ENCODE measurements around the gene INPP4B.

INPP4B gene

DNA sequence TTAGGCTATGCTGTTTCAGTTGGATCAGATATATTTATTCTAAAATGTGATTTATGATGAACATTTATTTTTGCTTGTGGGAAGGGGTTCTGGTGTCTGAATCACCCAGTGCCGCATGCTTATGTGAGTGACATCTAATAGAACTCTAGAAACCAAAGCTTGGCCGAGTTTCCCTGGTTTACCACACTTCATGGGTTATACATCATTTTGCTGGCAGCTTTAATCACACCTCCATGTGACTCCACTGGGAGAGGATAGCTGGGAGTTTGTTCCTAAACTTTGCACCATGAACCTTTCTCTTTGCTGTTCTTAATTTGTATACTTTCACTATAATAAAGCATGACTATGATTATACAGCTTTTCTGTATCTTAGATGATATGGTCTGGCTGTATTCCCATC, 382.9 kb downstream of the INPP4B start:
- Mint-ChIP-seq H3K27me3 (ENCODE audit: low read depth) (no peaks in the 10 kb centered on the region), H3K4me1 (peaks cover 34% of the 10 kb centered on the region), H3K36me3 (ENCODE audit: low read depth) (no peaks in the 10 kb centered on the region), H3K4me3 (no peak overlapping the region), H3K9me3 (no peaks in the 10 kb centered on the region), H3K27ac (no peak overlapping the region)
- no peak for TF ChIP-seq CTCF (IDR thresholded peaks at IDR 0.05; ENCODE audit: unreplicated experiment in 3 of 3)

GRCh38 chr4:142452161-142452855, 393.8 kb downstream of the INPP4B start:
- peaks cover 4% of the 10 kb centered on the region for H3K27me3 Mint-ChIP-seq (ENCODE audit: low read depth)
- no peak for TF ChIP-seq CTCF (IDR thresholded peaks at IDR 0.05; ENCODE audit: unreplicated experiment in 3 of 3)
- H3K9me3 Mint-ChIP-seq = peaks cover 2% of the 10 kb centered on the region
- no peaks in the 10 kb centered on the region for H3K36me3 Mint-ChIP-seq (ENCODE audit: low read depth)
- no peak overlapping the region for H3K27ac Mint-ChIP-seq
- H3K4me1 Mint-ChIP-seq = no peaks in the 10 kb centered on the region
- H3K4me3 Mint-ChIP-seq = no peak overlapping the region

GRCh38 chr4:142449771-142450373, 396.2 kb downstream of the INPP4B start:
- peaks cover 4% of the 10 kb centered on the region for H3K27me3 Mint-ChIP-seq (ENCODE audit: low read depth)
- H3K27ac Mint-ChIP-seq = no peak overlapping the region
- no peak overlapping the region for H3K4me3 Mint-ChIP-seq
- H3K9me3 Mint-ChIP-seq = no peaks in the 10 kb centered on the region
- no peaks in the 10 kb centered on the region for H3K36me3 Mint-ChIP-seq (ENCODE audit: low read depth)
- H3K4me1 Mint-ChIP-seq = no peaks in the 10 kb centered on the region
- no peak for TF ChIP-seq CTCF (IDR thresholded peaks at IDR 0.05; ENCODE audit: unreplicated experiment in 3 of 3)

GRCh38 chr4:142447009-142447408, 399.1 kb downstream of the INPP4B start:
- Mint-ChIP-seq H3K9me3 (no peaks in the 10 kb centered on the region), H3K27me3 (ENCODE audit: low read depth) (peaks cover 4% of the 10 kb centered on the region), H3K36me3 (ENCODE audit: low read depth) (no peaks in the 10 kb centered on the region), H3K4me1 (no peaks in the 10 kb centered on the region), H3K4me3 (no peak overlapping the region), H3K27ac (no peak overlapping the region)
- no peak for TF ChIP-seq CTCF (IDR thresholded peaks at IDR 0.05; ENCODE audit: unreplicated experiment in 3 of 3)

DNA sequence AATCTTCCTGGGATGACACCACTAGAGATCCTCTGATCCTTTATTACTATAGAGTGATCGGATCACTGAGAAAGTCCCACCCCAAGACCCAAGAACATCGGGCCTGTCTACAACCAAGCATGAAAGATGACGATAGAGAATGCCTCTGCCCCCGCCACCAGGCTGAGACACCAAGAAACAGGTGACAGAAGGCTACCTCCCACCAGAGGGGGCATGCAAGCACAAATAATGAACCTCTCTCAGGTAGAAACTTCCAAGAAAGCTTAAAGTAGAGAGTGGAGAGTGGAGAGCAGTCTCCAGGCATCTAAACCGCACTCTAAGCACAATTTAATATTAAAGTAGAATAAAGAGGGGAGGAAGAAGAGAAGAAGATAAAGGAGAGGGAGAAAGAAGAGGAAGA, 402.6 kb downstream of the INPP4B start:
- Mint-ChIP-seq H3K4me1 (no peaks in the 10 kb centered on the region), H3K36me3 (ENCODE audit: low read depth) (no peaks in the 10 kb centered on the region), H3K27ac (no peak overlapping the region), H3K9me3 (peaks cover 6% of the 10 kb centered on the region), H3K4me3 (no peak overlapping the region), H3K27me3 (ENCODE audit: low read depth) (no peaks in the 10 kb centered on the region)
- no peak for TF ChIP-seq CTCF (IDR thresholded peaks at IDR 0.05; ENCODE audit: unreplicated experiment in 3 of 3)

- no peaks in the 10 kb centered on the region for H3K27me3 Mint-ChIP-seq (ENCODE audit: low read depth)
These were observed 406.0 kb downstream of the INPP4B start for GRCh38 chr4:142440093-142440492.

More at GRCh38 chr4:142440093-142440492, 406.0 kb downstream of the INPP4B start:
- TF ChIP-seq CTCF (IDR thresholded peaks at IDR 0.05; ENCODE audit: unreplicated experiment in 3 of 3) = no peak
- Mint-ChIP-seq H3K36me3 (ENCODE audit: low read depth) (no peaks in the 10 kb centered on the region), H3K27ac (no peak overlapping the region), H3K9me3 (peaks cover 24% of the 10 kb centered on the region), H3K4me3 (no peak overlapping the region), H3K4me1 (peaks cover 13% of the 10 kb centered on the region)

Data from nephron (organoid).